Dendritic cell treated with granulocyte-macrophage colony-stimulating factor and Interleukin-4, amounts not matched to agents 40 ng/mL and 50 ng/mL, for 4 days (primary cell): Measurements from ENCODE around the gene EIF4B.
A peak's percentile ranks its signal among the peaks of the same experiment; 100 is the strongest.

Source experiments
- H3K27ac Mint-ChIP-seq: one replicate; pipeline ENCODE4 v1.8.0; 2022; ENCODE audit warnings: mild to moderate bottlenecking, mixed read lengths
- H3K27me3 Mint-ChIP-seq: one replicate; pipeline ENCODE4 v1.8.0; 2022; ENCODE audit warnings: mild to moderate bottlenecking, mixed read lengths
- H3K36me3 Mint-ChIP-seq: one replicate; pipeline ENCODE4 v1.8.0; 2022; ENCODE audit warnings: low read depth, mixed read lengths
- H3K4me1 Mint-ChIP-seq: one replicate; pipeline ENCODE4 v1.8.0; 2022; ENCODE audit warnings: low read depth, mixed read lengths
- H3K4me3 Mint-ChIP-seq: one replicate; pipeline ENCODE4 v1.8.0; 2022; ENCODE audit warnings: mild to moderate bottlenecking, moderate library complexity, mixed read lengths
- H3K9me3 Mint-ChIP-seq: one replicate; pipeline ENCODE4 v1.8.0; 2022; ENCODE audit warnings: mixed read lengths
- intact Hi-C: fragments of 100-400 bp; cut with micrococcal nuclease; formaldehyde crosslinking; loops from one replicate; pipeline ENCODE4 v1.15.0; 2022

EIF4B gene

GRCh38 chr12:53005986-53006809 lies at the start of gene EIF4B:
Gene EIF4B (plus strand): TSS chr12:53006456. CDS start chr12:53006484, 28 bp downstream.
- H3K4me3 Mint-ChIP-seq = peak within 1 kb of the TSS; percentile 94
- H3K36me3 Mint-ChIP-seq = peaks cover 44% of the 10 kb centered on the region
- intact Hi-C loops = no loop called here
- peaks cover 29% of the 10 kb centered on the region for H3K4me1 Mint-ChIP-seq
- peak within 1 kb of the TSS; percentile 99 for H3K27ac Mint-ChIP-seq
- no peaks in the 10 kb centered on the region for H3K9me3 Mint-ChIP-seq
- no peaks in the 10 kb centered on the region for H3K27me3 Mint-ChIP-seq

- Mint-ChIP-seq H3K4me3 (no peak overlapping the region), H3K4me1 (no peaks in the 10 kb centered on the region), H3K36me3 (no peaks in the 10 kb centered on the region), H3K27me3 (peaks cover 4% of the 10 kb centered on the region), H3K9me3 (no peaks in the 10 kb centered on the region), H3K27ac (no peak overlapping the region)
- intact Hi-C loops = no loop called here
These were observed 49.3 kb upstream of the EIF4B start for GRCh38 chr12:52956987-52957386.

- Mint-ChIP-seq H3K36me3 (no peaks in the 10 kb centered on the region), H3K27me3 (peaks cover 27% of the 10 kb centered on the region), H3K4me3 (no peak overlapping the region), H3K4me1 (no peaks in the 10 kb centered on the region), H3K27ac (no peak overlapping the region), H3K9me3 (no peaks in the 10 kb centered on the region)
- intact Hi-C loops = no loop called here
These were observed 41.5 kb upstream of the EIF4B start for GRCh38 chr12:52964556-52965336.

- Mint-ChIP-seq H3K4me3 (no peak overlapping the region), H3K27me3 (peaks cover 27% of the 10 kb centered on the region), H3K9me3 (no peaks in the 10 kb centered on the region), H3K27ac (no peak overlapping the region), H3K36me3 (no peaks in the 10 kb centered on the region), H3K4me1 (no peaks in the 10 kb centered on the region)
- intact Hi-C loops = no loop called here
These were observed 40.9 kb upstream of the EIF4B start for GRCh38 chr12:52965337-52965731.

- intact Hi-C loops = no loop called here
- Mint-ChIP-seq H3K4me1 (no peaks in the 10 kb centered on the region), H3K9me3 (no peaks in the 10 kb centered on the region), H3K36me3 (no peaks in the 10 kb centered on the region), H3K4me3 (no peak overlapping the region), H3K27me3 (peaks cover 22% of the 10 kb centered on the region), H3K27ac (no peak overlapping the region)
These were observed 37.0 kb upstream of the EIF4B start for GRCh38 chr12:52969166-52969795.

- Mint-ChIP-seq H3K27ac (no peak overlapping the region), H3K4me3 (no peak overlapping the region), H3K27me3 (peaks cover 17% of the 10 kb centered on the region), H3K9me3 (no peaks in the 10 kb centered on the region), H3K4me1 (no peaks in the 10 kb centered on the region), H3K36me3 (no peaks in the 10 kb centered on the region)
- intact Hi-C loops = no loop called here
These were observed 36.3 kb upstream of the EIF4B start for GRCh38 chr12:52969828-52970569.

GRCh38 chr12:52971679-52972329 lies 34.5 kb upstream of the EIF4B start:
- intact Hi-C loops = no loop called here
- Mint-ChIP-seq H3K36me3 (no peaks in the 10 kb centered on the region), H3K4me1 (no peaks in the 10 kb centered on the region), H3K27ac (no peak overlapping the region), H3K4me3 (no peak overlapping the region), H3K27me3 (peaks cover 10% of the 10 kb centered on the region), H3K9me3 (no peaks in the 10 kb centered on the region)

GRCh38 chr12:52975204-52975603 lies 31.1 kb upstream of the EIF4B start:
- H3K4me3 Mint-ChIP-seq = no peak overlapping the region
- no peaks in the 10 kb centered on the region for H3K9me3 Mint-ChIP-seq
- no peaks in the 10 kb centered on the region for H3K4me1 Mint-ChIP-seq
- intact Hi-C loops = no loop called here
- peaks cover 18% of the 10 kb centered on the region for H3K27me3 Mint-ChIP-seq
- H3K27ac Mint-ChIP-seq = no peak overlapping the region
- no peaks in the 10 kb centered on the region for H3K36me3 Mint-ChIP-seq

- Mint-ChIP-seq H3K36me3 (no peaks in the 10 kb centered on the region), H3K27me3 (peaks cover 21% of the 10 kb centered on the region), H3K4me3 (no peak overlapping the region), H3K9me3 (no peaks in the 10 kb centered on the region), H3K27ac (no peak overlapping the region), H3K4me1 (no peaks in the 10 kb centered on the region)
- intact Hi-C loops = no loop called here
These were observed 30.3 kb upstream of the EIF4B start for GRCh38 chr12:52975820-52976573.

- Mint-ChIP-seq H3K9me3 (no peaks in the 10 kb centered on the region), H3K27ac (no peak overlapping the region), H3K36me3 (no peaks in the 10 kb centered on the region), H3K4me3 (no peak overlapping the region), H3K4me1 (no peaks in the 10 kb centered on the region), H3K27me3 (peaks cover 21% of the 10 kb centered on the region)
- intact Hi-C loops = no loop called here
These were observed 29.6 kb upstream of the EIF4B start for GRCh38 chr12:52976574-52977071.

GRCh38 chr12:52977170-52977569 lies 29.1 kb upstream of the EIF4B start:
- Mint-ChIP-seq H3K27me3 (peaks cover 21% of the 10 kb centered on the region), H3K4me1 (no peaks in the 10 kb centered on the region), H3K9me3 (no peaks in the 10 kb centered on the region), H3K4me3 (no peak overlapping the region), H3K36me3 (no peaks in the 10 kb centered on the region), H3K27ac (no peak overlapping the region)
- intact Hi-C loops = no loop called here

- no peak overlapping the region for H3K27ac Mint-ChIP-seq
- no peaks in the 10 kb centered on the region for H3K9me3 Mint-ChIP-seq
- intact Hi-C loops = loop anchor here (5.0 to 10.0 kb wide), 3 partner anchors 398 to 825 kb away; no protein-coding TSS in a partner anchor
- H3K4me3 Mint-ChIP-seq = no peak overlapping the region
- no peaks in the 10 kb centered on the region for H3K36me3 Mint-ChIP-seq
- peaks cover 21% of the 10 kb centered on the region for H3K27me3 Mint-ChIP-seq
- H3K4me1 Mint-ChIP-seq = no peaks in the 10 kb centered on the region
These were observed 26.1 kb upstream of the EIF4B start for GRCh38 chr12:52980096-52980649.
